HepG2 (cell line): ENCODE results near the gene CUL4B. TPM values are rescaled to one million over a fixed set of nuclear protein-coding genes. Genes with fewer than 3 reads are reported as not detected.

ENCODE experiments used
- ARHGAP35 ChIP-seq: sonication (generic); formaldehyde crosslinking; IDR thresholded peaks from 2 replicates; pipeline ENCODE4 v1.9.0; 2022; ENCODE audit warnings: mild to moderate bottlenecking, inconsistent platforms, moderate library complexity, missing genetic modification reagents, borderline replicate concordance
- MTF2 ChIP-seq: sonication (generic); formaldehyde crosslinking; IDR thresholded peaks from 2 replicates; pipeline ENCODE4 v1.5.0; 2020; ENCODE audit warnings: missing genetic modification reagents, borderline replicate concordance
- NFYC ChIP-seq: IDR thresholded peaks from 2 replicates; pipeline ENCODE4 v1.6.1; 2016; ENCODE audit warnings: missing genetic modification reagents, missing compliant biosample characterization
- TBL1XR1 ChIP-seq: fragments of 150-350 bp; IDR thresholded peaks from 2 replicates; pipeline ENCODE4 v1.6.1; 2014; ENCODE audit warnings: borderline replicate concordance, low read length; ENCODE audit not compliant: partially characterized antibody
- YEATS2 ChIP-seq: sonication (generic); formaldehyde crosslinking; IDR thresholded peaks from 2 replicates; pipeline ENCODE4 v1.4.0; 2020; ENCODE audit warnings: missing genetic modification reagents, borderline replicate concordance
- ZNF136 ChIP-seq: sonication (generic); formaldehyde crosslinking; IDR thresholded peaks from 2 replicates; pipeline ENCODE4 v1.8.1; 2022; ENCODE audit warnings: low read depth, mild to moderate bottlenecking, moderate library complexity, missing genetic modification reagents
- ZNF207 ChIP-seq: fragments of 450-650 bp; IDR thresholded peaks from 2 replicates; pipeline ENCODE4 v1.6.1; 2016; ENCODE audit warnings: antibody characterized with exemption, borderline replicate concordance
- ZNF292 ChIP-seq: sonication (generic); formaldehyde crosslinking; IDR thresholded peaks from 2 replicates; pipeline ENCODE4 v1.8.1; 2022; ENCODE audit warnings: mild to moderate bottlenecking, low read depth, missing genetic modification reagents, borderline replicate concordance
- ZNF678 ChIP-seq: sonication (generic); formaldehyde crosslinking; IDR thresholded peaks from 2 replicates; pipeline ENCODE4 v1.4.0; 2020; ENCODE audit warnings: mild to moderate bottlenecking, missing genetic modification reagents
- ZNF747 ChIP-seq: sonication (generic); formaldehyde crosslinking; IDR thresholded peaks from 2 replicates; pipeline ENCODE4 v1.8.1; 2023; ENCODE audit warnings: missing genetic modification reagents, mild to moderate bottlenecking, borderline replicate concordance
- polyA plus RNA-seq, 8 experiments: library from polyadenylated mRNA; depleted of rRNA in 3 of 8; stranded (reverse) in 7 of 8; unstranded in 1 of 8; fragments of >200 nt; fragmentation: Illumina TruSeq in 4 of 8; extraction: Trizol in 4 of 8; gene quantifications; 2 replicates each; pipeline versions ENCODE4 v1.2.1 to v1.2.3, GENCODE V29; 2011 to 2016; ENCODE audit warnings: low read depth in 4 of 8, missing spikeins in 1 of 8, mixed read lengths in 1 of 8; ENCODE audit not compliant: insufficient read depth in 1 of 8
- total RNA-seq, 5 experiments: library from RNA; depleted of rRNA; stranded (reverse); fragments of >200 nt; fragmentation: Illumina TruSeq; extraction: Trizol; gene quantifications; 2 replicates each; pipeline ENCODE4 v1.2.3, GENCODE V29; 2016; ENCODE audit warnings: low read depth in 1 of 5
- TF ChIP-seq, protein P1 (sequence below): sonication (generic); formaldehyde crosslinking; IDR thresholded peaks from 2 replicates; pipeline ENCODE4 v1.4.0; 2020; ENCODE audit warnings: missing genetic modification reagents, borderline replicate concordance
- TF ChIP-seq, protein P2 (sequence below): sonication (generic); formaldehyde crosslinking; IDR thresholded peaks from 2 replicates; pipeline ENCODE4 v1.8.0; 2023; ENCODE audit warnings: mild to moderate bottlenecking, missing genetic modification reagents
- TF ChIP-seq, protein P3 (sequence below): IDR thresholded peaks from 2 replicates; pipeline ENCODE4 v1.6.1; 2016; ENCODE audit warnings: mild to moderate bottlenecking, missing biosample characterization, missing genetic modification reagents
- TF ChIP-seq, protein P4 (sequence below): sonication (generic); formaldehyde crosslinking; IDR thresholded peaks from 2 replicates; pipeline ENCODE4 v1.5.1; 2020; ENCODE audit warnings: mild to moderate bottlenecking, missing genetic modification reagents, moderate library complexity
- TF ChIP-seq, protein P5 (sequence below): sonication (generic); formaldehyde crosslinking; IDR thresholded peaks from 2 replicates; pipeline ENCODE4 v1.4.0; 2020; ENCODE audit warnings: missing genetic modification reagents
- TF ChIP-seq, protein P6 (sequence below): sonication (generic); formaldehyde crosslinking; IDR thresholded peaks from 2 replicates; pipeline ENCODE4 v1.4.0; 2020; ENCODE audit warnings: missing genetic modification reagents, borderline replicate concordance

Gene CUL4B
- total and polyA plus RNA-seq, 2 of the 13 experiments (the other 11 are each of a cell fraction or from before 2014, with no cell fraction given), result 21.6 to 28.5 TPM

DNA sequence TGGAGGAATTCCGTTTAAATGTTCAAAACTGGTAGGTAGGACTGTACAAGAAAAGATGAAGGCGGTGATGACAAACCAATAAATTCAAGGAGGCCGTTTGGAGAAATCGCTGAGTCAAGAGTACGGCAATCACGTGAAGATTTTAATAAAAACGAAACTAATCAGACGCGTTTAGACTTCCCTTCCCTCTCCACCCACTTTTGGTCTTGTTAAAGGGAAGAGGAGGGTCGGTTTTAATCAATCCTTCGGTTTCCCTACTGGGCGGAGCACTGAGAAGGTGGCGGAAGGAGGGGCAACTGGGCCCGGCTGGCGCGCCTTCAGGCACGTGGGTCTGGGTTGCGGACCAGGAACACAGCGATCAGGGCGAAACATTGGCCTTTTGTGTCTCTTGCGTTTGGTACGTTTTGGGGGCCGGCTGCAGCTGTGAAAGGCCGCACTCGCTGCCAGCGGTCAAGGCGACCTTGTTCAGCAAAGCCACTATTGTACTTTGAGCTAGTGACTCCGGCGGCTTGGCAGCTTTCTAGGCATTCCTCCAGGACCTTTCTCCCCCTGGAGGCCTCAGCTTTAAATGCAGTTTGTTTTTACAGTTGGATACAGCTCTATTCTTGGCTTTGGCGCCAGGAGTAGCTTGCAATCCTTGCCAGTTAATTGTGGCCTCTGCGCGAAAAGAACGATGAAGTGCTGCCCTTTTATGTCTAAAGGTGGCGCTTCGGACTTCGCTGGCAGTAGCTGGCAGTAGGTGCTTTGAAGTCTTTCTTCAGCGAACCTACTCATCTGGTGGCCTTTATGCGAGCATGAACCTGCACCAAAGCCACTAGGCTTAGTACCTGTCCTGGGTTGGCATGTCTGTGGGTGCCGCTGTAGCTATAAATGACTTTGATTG, 74.9 kb downstream of the CUL4B start (continued):
- TF ChIP-seq, protein P1, sequence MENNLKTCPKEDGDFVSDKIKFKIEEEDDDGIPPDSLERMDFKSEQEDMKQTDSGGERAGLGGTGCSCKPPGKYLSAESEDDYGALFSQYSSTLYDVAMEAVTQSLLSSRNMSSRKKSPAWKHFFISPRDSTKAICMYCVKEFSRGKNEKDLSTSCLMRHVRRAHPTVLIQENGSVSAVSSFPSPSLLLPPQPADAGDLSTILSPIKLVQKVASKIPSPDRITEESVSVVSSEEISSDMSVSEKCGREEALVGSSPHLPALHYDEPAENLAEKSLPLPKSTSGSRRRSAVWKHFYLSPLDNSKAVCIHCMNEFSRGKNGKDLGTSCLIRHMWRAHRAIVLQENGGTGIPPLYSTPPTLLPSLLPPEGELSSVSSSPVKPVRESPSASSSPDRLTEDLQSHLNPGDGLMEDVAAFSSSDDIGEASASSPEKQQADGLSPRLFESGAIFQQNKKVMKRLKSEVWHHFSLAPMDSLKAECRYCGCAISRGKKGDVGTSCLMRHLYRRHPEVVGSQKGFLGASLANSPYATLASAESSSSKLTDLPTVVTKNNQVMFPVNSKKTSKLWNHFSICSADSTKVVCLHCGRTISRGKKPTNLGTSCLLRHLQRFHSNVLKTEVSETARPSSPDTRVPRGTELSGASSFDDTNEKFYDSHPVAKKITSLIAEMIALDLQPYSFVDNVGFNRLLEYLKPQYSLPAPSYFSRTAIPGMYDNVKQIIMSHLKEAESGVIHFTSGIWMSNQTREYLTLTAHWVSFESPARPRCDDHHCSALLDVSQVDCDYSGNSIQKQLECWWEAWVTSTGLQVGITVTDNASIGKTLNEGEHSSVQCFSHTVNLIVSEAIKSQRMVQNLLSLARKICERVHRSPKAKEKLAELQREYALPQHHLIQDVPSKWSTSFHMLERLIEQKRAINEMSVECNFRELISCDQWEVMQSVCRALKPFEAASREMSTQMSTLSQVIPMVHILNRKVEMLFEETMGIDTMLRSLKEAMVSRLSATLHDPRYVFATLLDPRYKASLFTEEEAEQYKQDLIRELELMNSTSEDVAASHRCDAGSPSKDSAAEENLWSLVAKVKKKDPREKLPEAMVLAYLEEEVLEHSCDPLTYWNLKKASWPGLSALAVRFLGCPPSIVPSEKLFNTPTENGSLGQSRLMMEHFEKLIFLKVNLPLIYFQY (CRISPR knock-in tag), result no peak
- TF ChIP-seq, protein P2, sequence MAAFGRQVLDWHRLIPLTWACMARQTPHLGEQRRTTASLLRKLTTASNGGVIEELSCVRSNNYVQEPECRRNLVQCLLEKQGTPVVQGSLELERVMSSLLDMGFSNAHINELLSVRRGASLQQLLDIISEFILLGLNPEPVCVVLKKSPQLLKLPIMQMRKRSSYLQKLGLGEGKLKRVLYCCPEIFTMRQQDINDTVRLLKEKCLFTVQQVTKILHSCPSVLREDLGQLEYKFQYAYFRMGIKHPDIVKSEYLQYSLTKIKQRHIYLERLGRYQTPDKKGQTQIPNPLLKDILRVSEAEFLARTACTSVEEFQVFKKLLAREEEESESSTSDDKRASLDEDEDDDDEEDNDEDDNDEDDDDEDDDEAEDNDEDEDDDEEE (CRISPR knock-in tag), result no peak
- no peak for TF ChIP-seq MTF2 (CRISPR knock-in tag)
- no peak for TF ChIP-seq ZNF292 (CRISPR knock-in tag)
- TF ChIP-seq, protein P3, sequence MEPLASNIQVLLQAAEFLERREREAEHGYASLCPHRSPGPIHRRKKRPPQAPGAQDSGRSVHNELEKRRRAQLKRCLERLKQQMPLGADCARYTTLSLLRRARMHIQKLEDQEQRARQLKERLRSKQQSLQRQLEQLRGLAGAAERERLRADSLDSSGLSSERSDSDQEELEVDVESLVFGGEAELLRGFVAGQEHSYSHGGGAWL (CRISPR knock-in tag), result no peak
- peak; percentile 50 for TF ChIP-seq TBL1XR1
- no peak for TF ChIP-seq ZNF136 (CRISPR knock-in tag)
- no peak for TF ChIP-seq NFYC (CRISPR knock-in tag)
- TF ChIP-seq, protein P4, sequence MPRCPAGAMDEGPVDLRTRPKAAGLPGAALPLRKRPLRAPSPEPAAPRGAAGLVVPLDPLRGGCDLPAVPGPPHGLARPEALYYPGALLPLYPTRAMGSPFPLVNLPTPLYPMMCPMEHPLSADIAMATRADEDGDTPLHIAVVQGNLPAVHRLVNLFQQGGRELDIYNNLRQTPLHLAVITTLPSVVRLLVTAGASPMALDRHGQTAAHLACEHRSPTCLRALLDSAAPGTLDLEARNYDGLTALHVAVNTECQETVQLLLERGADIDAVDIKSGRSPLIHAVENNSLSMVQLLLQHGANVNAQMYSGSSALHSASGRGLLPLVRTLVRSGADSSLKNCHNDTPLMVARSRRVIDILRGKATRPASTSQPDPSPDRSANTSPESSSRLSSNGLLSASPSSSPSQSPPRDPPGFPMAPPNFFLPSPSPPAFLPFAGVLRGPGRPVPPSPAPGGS (CRISPR knock-in tag), result no peak
- no peak for TF ChIP-seq ZNF207
- TF ChIP-seq ZNF678 (CRISPR knock-in tag), result no peak
- TF ChIP-seq ZNF747 (CRISPR knock-in tag), result no peak
- no peak for TF ChIP-seq ARHGAP35
- TF ChIP-seq YEATS2 (CRISPR knock-in tag), result no peak
- TF ChIP-seq, protein P5, sequence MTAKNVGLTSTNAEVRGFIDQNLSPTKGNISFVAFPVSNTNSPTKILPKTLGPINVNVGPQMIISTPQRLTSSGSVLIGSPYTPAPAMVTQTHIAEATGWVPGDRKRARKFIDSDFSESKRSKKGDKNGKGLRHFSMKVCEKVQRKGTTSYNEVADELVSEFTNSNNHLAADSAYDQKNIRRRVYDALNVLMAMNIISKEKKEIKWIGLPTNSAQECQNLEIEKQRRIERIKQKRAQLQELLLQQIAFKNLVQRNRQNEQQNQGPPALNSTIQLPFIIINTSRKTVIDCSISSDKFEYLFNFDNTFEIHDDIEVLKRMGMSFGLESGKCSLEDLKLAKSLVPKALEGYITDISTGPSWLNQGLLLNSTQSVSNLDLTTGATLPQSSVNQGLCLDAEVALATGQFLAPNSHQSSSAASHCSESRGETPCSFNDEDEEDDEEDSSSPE, result peak; percentile 48; the same call in 1 of the 2 replicates
- TF ChIP-seq, protein P6, sequence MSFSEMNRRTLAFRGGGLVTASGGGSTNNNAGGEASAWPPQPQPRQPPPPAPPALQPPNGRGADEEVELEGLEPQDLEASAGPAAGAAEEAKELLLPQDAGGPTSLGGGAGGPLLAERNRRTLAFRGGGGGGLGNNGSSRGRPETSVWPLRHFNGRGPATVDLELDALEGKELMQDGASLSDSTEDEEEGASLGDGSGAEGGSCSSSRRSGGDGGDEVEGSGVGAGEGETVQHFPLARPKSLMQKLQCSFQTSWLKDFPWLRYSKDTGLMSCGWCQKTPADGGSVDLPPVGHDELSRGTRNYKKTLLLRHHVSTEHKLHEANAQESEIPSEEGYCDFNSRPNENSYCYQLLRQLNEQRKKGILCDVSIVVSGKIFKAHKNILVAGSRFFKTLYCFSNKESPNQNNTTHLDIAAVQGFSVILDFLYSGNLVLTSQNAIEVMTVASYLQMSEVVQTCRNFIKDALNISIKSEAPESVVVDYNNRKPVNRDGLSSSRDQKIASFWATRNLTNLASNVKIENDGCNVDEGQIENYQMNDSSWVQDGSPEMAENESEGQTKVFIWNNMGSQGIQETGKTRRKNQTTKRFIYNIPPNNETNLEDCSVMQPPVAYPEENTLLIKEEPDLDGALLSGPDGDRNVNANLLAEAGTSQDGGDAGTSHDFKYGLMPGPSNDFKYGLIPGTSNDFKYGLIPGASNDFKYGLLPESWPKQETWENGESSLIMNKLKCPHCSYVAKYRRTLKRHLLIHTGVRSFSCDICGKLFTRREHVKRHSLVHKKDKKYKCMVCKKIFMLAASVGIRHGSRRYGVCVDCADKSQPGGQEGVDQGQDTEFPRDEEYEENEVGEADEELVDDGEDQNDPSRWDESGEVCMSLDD, result no peak
